ENCODE results near the gene TTC28. TPM values are rescaled to one million over a fixed set of nuclear protein-coding genes. Genes with fewer than 3 reads are reported as not detected.

The TTC28 gene
- total and polyA plus RNA-seq, 10 of the 15 experiments (the other 5 are each of a cell fraction or from before 2014, with no cell fraction given) = 0.15 to 8.4 (median 1.4) TPM

DNA sequence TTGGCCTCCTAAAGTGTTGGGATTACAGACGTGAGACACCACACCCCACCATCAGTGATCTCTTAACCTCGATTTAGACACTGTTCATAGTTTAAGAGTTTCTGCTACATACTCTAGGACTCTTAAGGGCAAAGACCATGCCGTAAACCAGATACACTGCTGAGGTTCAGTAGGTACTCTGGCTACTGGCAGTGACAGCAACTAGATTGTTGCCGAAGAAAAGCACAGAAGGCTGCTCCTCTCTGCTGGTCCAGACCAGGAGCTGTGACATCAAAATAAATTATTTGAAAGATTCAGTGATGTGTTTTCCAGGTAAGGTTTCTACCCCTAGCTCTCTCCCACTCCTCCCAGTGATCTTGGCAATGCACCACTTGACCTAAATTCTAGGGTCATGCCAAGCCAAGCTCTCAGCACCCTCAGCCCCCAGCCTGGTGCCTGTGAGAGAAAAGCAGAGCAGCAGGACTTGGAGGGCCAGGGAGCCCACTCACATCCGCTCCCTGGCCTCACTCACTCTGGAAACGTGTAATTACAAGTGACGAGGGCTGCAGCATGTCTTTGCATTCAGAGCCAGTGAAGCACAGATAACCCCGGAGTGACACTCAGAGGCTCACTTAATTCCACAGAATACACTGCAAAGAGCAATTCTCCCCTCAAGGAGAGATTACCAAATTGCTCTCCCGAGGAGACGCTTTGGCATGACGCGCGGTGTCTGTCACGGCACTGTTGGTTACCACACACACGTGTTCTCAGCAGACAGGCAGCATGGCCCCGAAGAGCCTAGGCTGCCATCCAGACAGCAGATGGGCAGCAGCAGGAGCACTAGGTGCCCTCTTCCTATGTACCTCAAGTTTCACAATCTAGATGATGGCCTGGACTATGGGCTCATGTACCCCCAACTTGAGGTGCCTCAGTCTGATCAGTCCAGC, 663.7 kb downstream of the TTC28 start (continued):
- TF ChIP-seq TCF12 (IDR thresholded peaks at IDR 0.05; ENCODE audit: low read depth, low read length) (no peak), BHLHE40 (IDR thresholded peaks at IDR 0.05; ENCODE audit: borderline replicate concordance in 1 of 2, low read depth in 2 of 2, low read length in 1 of 2) (no peak), FOXK2 (IDR thresholded peaks at IDR 0.05) (no peak)

- intact Hi-C loops (cut with micrococcal nuclease; ENCODE audit: unreplicated experiment) (loop anchor here (10.0 kb wide), 1 partner anchor 810 kb away; no protein-coding TSS in a partner anchor), in situ Hi-C loops (cut with MboI) (loop anchor here (25.0 kb wide), 1 partner anchor 1253 kb away; no protein-coding TSS in a partner anchor)
- no peaks in the 10 kb centered on the region for H4K20me1 ChIP-seq (ENCODE audit: control insufficient read depth, insufficient read depth)
- no peaks in the 10 kb centered on the region for H3K4me1 ChIP-seq (ENCODE audit: control insufficient read depth, insufficient read depth, low read length)
- no peak overlapping the region for H3K4me3 ChIP-seq
- H3K36me3 ChIP-seq (ENCODE audit: control insufficient read depth in 2 of 2, insufficient read depth in 2 of 2, low read length in 1 of 2) = no peaks in the 10 kb centered on the region
- CTCF ChIA-PET = interaction anchor here (0.6 to 1.4 kb wide), 2 partner anchors 358 to 578 kb away, joined by 3 read pairs; no protein-coding TSS in a partner anchor
- H3K4me2 ChIP-seq (ENCODE audit: control insufficient read depth, insufficient read depth) = no peak overlapping the region
- TF ChIP-seq BHLHE40 (IDR thresholded peaks at IDR 0.05; ENCODE audit: borderline replicate concordance in 1 of 2, low read depth in 2 of 2, low read length in 1 of 2) (0 out of 4 replicates have a peak, but pooled peaks of 1 of the 2 experiments have one; percentile 13), SIX5 (IDR thresholded peaks at IDR 0.05; ENCODE audit: low read depth, low read length, severe bottlenecking) (no peak)
- POLR2A ChIA-PET = no interaction called here
- no peaks in the 10 kb centered on the region for H3K9me3 ChIP-seq (replicated peaks; ENCODE audit: control insufficient read depth, insufficient read depth, low read length)
- H3K79me2 ChIP-seq (ENCODE audit: control insufficient read depth, insufficient read depth, low read length) = no peaks in the 10 kb centered on the region
- no peak overlapping the region for H3K27ac ChIP-seq (ENCODE audit: control insufficient read depth, insufficient read depth)
- FAIRE-seq (no peak), DNase-seq (ENCODE audit: low read depth, low spot score) (no peak), ATAC-seq (peak; percentile 37; the same call in 2 of the 3 replicates)
- H3K9ac ChIP-seq (ENCODE audit: control insufficient read depth, insufficient read depth, low read length) = no peak overlapping the region
- SMC1A ChIA-PET (ENCODE audit: uncharacterized antibody, unreplicated experiment) = no interaction called here
- 15% methylated on average over 2 of the region's 2 CpGs for WGBS (ENCODE audit: insufficient coverage, insufficient replicate concordance, low lambda C conversion rate, missing lambda C conversion rate)
- no peak overlapping the region for H2AFZ ChIP-seq (ENCODE audit: control insufficient read depth, low read depth, low read length)
- RAD21 ChIA-PET (ENCODE audit: unreplicated experiment) = interaction anchor here (0.6 to 0.7 kb wide), 3 partner anchors 100 to 1181 kb away, joined by 3 read pairs; no protein-coding TSS in a partner anchor
- H3K27me3 ChIP-seq (replicated peaks in 1 of 2; ENCODE audit: control insufficient read depth in 2 of 2, insufficient read depth in 2 of 2, low read length in 1 of 2) = no peaks in the 10 kb centered on the region
- no TSS peak for BruUV-seq (replicated peaks)
Measured at GRCh38 chr22:28015046-28015425, 664.6 kb downstream of the TTC28 start.

Measured in GM12878 (cell line).